Esophagus muscularis mucosa (tissue), 4 donors: Measurements from ENCODE around the gene CACHD1.

ENCODE experiments used
- CTCF ChIP-seq, 3 experiments: fragments of 200-600 bp in 2 of 3; fragments of 450-650 bp in 1 of 3; sonication (generic) in 2 of 3; IDR thresholded peaks; one replicate each; pipeline ENCODE4 v1.5.1; 2017 to 2019; ENCODE audit warnings: antibody characterized with exemption in 3 of 3, mild to moderate bottlenecking in 2 of 3, moderate library complexity in 1 of 3
- EP300 ChIP-seq: sonication (generic); formaldehyde crosslinking; IDR thresholded peaks from one replicate; pipeline ENCODE4 v1.6.1; 2017; ENCODE audit warnings: antibody characterized with exemption
- POLR2A ChIP-seq: fragments of 450-650 bp; IDR thresholded peaks from one replicate; pipeline ENCODE4 v1.6.1; 2017; ENCODE audit warnings: antibody characterized with exemption, moderate library complexity, mild to moderate bottlenecking, low read depth
- POLR2AphosphoS5 ChIP-seq, 2 donors: sonication (generic); formaldehyde crosslinking; IDR thresholded peaks; one replicate each; pipeline ENCODE4 v1.6.1; 2017; ENCODE audit warnings: antibody characterized with exemption in 2 of 2

DNA sequence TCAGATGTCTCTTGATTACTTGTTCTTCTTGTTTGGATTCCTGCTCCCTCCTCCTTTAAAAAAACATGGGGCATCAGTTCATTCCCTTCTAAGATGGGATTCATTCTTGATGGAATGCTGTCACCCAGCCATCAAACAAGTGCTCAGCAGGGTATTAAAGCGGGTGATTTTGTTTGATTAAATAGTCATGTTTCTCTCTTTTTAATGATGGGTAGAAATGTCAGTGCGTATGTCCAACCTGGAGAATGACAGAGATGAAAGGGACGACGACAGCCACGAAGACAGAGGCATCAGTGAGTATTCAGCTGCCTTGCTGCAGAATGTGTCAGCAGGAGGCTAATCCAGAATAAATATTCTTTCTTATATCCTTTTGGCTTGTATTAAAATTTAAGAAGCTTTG is 211.1 kb downstream of the CACHD1 start:
- no peak for TF ChIP-seq POLR2A
- TF ChIP-seq CTCF (IDR thresholded peaks at IDR 0.05): no peak
- no peak for TF ChIP-seq EP300
- TF ChIP-seq POLR2AphosphoS5 (IDR thresholded peaks at IDR 0.05): no peak
